ACC112 (cell line): ENCODE results near the gene MAPK8IP3.

Source experiments
- H2AFZ ChIP-seq: fragments of 200-600 bp; sonication (generic); one replicate; pipeline ENCODE4 v1.6.0; 2017; ENCODE audit warnings: antibody characterized with exemption, low read length; ENCODE audit not compliant: unreplicated experiment
- H3K27ac ChIP-seq: fragments of 200-600 bp; sonication (generic); 2 replicates; pipeline ENCODE4 v1.5.1; 2014; ENCODE audit warnings: low read depth, mild to moderate bottlenecking, antibody characterized with exemption, low read length, moderate library complexity
- H3K27me3 ChIP-seq: fragments of 200-600 bp; sonication (generic); 2 replicates; pipeline ENCODE4 v1.6.1; 2014; ENCODE audit warnings: mild to moderate bottlenecking, antibody characterized with exemption, low read length, moderate library complexity, mixed read lengths; ENCODE audit not compliant: insufficient read depth
- H3K36me3 ChIP-seq: fragments of 200-600 bp; sonication (generic); 2 replicates; pipeline ENCODE4 v1.6.1; 2016; ENCODE audit warnings: mild to moderate bottlenecking, antibody characterized with exemption, low read length, moderate library complexity, mixed read lengths; ENCODE audit not compliant: insufficient read depth
- H3K4me1 ChIP-seq: fragments of 200-600 bp; sonication (generic); one replicate; pipeline ENCODE4 v1.6.1; 2016; ENCODE audit warnings: low read length, mixed read lengths; ENCODE audit not compliant: insufficient read depth, unreplicated experiment, control insufficient read depth
- H3K4me3 ChIP-seq: fragments of 200-600 bp; sonication (generic); 2 replicates; pipeline ENCODE4 v1.5.1; 2014; ENCODE audit warnings: mild to moderate bottlenecking, low read depth, low read length
- H3K79me2 ChIP-seq: fragments of 200-600 bp; sonication (generic); one replicate; pipeline ENCODE4 v1.6.0; 2016; ENCODE audit warnings: low read length; ENCODE audit not compliant: control insufficient read depth, unreplicated experiment, insufficient read depth

The MAPK8IP3 gene

DNA sequence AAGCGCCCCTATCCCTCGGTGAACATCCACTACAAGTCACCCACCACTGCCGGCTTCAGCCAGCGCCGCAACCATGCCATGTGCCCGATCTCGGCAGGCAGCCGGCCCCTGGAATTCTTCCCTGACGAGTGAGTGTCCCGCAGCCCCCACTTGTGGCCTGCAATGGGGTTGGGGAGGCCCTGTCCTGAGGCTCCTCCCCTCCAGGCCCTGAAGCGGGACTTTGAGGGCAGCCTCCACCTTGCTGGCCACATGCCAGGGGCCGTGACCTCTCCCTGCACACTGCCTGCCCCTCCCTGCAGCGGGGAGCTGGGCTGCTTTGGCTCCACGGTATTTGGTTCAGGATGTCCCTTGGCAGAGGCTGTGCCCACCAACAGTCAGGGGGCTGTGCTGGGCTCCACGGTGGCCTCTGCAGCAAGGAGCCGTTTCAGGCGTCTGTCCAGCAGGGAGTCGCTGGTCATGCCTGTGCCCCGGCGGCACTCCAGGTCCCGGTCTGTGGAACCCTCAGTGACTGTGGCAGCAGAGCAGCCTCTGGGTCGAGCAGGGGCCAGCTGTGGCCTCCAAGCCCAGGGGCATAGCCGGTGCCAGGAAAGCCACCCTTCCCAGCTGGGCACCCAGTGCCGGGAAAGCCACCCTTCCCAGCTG lies 57.0 kb downstream of the MAPK8IP3 start:
- Histone ChIP-seq H2AFZ (no peak overlapping the region), H3K27me3 (no peaks in the 10 kb centered on the region), H3K4me3 (no peak overlapping the region), H3K36me3 (peaks cover 5% of the 10 kb centered on the region; the same call in 1 of the 2 replicates), H3K27ac (no peak overlapping the region), H3K4me1 (no peaks in the 10 kb centered on the region), H3K79me2 (no peaks in the 10 kb centered on the region)

- Histone ChIP-seq H3K4me3 (no peak overlapping the region), H3K27me3 (no peaks in the 10 kb centered on the region), H3K27ac (no peak overlapping the region), H3K36me3 (peaks cover 10% of the 10 kb centered on the region; the same call in 1 of the 2 replicates), H3K4me1 (no peaks in the 10 kb centered on the region), H2AFZ (no peak overlapping the region), H3K79me2 (no peaks in the 10 kb centered on the region)
These were observed 57.8 kb downstream of the MAPK8IP3 start for GRCh38 chr16:1763521-1764511.

DNA sequence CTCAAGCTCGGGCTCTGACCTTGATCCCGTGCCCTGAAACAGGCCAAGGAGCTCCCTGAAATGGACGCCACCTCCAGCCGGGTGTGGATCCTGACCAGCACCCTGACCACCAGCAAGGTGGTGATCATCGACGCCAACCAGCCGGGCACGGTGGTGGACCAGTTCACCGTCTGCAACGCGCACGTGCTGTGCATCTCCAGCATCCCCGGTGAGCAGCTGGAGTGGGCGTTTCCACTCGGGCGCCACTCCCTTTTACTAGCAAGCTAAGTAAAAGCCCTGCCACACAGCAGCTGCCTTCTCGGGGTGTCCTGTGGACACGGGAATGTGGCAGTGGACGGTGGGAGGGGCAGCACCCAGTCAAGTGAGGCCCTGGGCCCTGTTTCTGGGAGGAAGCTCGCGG lies 59.0 kb downstream of the MAPK8IP3 start:
- H3K36me3 ChIP-seq: peaks cover 10% of the 10 kb centered on the region; the same call in 1 of the 2 replicates
- H3K4me1 ChIP-seq: peaks cover 1% of the 10 kb centered on the region
- H3K79me2 ChIP-seq: no peaks in the 10 kb centered on the region
- H3K4me3 ChIP-seq: no peak overlapping the region
- H3K27me3 ChIP-seq: no peaks in the 10 kb centered on the region
- no peak overlapping the region for H2AFZ ChIP-seq
- no peak overlapping the region for H3K27ac ChIP-seq

DNA sequence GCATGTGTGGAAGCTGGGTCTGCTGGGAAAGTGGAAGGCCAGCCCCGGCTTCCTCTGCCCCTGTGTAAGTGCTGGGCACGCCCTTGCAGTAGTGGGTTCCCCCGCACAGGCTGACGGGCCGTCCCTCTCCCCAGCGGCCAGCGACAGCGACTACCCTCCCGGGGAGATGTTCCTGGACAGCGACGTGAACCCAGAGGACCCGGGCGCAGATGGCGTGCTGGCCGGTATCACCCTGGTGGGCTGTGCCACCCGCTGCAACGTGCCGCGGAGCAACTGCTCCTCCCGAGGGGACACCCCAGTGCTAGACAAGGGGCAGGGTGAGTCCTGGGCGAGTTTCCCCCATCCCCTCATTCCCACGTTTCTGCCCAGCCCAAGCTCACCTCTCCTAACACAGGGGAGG lies 59.8 kb downstream of the MAPK8IP3 start:
- Histone ChIP-seq H3K27ac (no peak overlapping the region), H3K79me2 (no peaks in the 10 kb centered on the region), H3K36me3 (peaks cover 10% of the 10 kb centered on the region; the same call in 1 of the 2 replicates), H3K4me1 (peaks cover 6% of the 10 kb centered on the region), H2AFZ (no peak overlapping the region), H3K27me3 (no peaks in the 10 kb centered on the region), H3K4me3 (no peak overlapping the region)

DNA sequence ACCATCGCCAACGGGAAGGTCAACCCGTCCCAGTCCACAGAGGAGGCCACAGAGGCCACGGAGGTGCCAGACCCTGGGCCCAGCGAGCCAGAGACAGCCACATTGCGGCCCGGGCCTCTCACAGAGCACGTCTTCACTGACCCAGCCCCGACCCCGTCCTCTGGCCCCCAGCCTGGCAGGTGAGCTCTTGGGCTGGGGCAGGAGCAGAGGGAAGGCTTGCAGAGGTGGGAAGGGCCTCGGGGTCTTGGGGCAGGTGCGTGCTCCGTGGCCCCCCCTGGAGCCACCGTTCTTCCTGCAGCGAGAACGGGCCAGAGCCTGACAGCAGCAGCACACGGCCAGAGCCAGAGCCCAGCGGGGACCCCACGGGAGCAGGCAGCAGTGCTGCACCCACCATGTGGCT lies 60.2 kb downstream of the MAPK8IP3 start:
- peaks cover 10% of the 10 kb centered on the region; the same call in 1 of the 2 replicates for H3K36me3 ChIP-seq
- H3K27ac ChIP-seq: no peak overlapping the region
- no peaks in the 10 kb centered on the region for H3K27me3 ChIP-seq

DNA sequence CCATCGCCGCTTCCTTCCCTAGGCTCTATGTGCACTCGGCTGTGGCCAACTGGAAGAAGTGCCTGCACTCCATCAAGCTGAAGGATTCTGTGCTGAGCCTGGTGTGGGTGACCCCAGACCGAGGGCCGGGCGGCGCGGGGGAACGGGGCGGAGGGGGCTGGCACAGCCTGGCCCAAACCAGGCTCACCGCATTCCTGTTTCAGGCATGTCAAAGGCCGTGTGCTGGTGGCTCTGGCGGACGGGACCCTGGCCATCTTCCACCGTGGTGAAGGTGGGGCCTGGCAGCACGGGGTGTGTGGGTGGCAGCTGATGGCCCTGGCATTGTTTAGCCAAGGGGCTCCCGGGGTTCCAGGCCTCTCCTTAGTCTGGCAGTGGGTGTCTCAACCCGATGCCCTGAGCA lies 60.7 kb downstream of the MAPK8IP3 start:
- H3K27me3 ChIP-seq: no peaks in the 10 kb centered on the region
- H3K4me1 ChIP-seq: peaks cover 6% of the 10 kb centered on the region
- peaks cover under 1% of the 10 kb centered on the region for H3K79me2 ChIP-seq
- H2AFZ ChIP-seq: no peak overlapping the region
- H3K4me3 ChIP-seq: no peak overlapping the region
- peaks cover 10% of the 10 kb centered on the region; the same call in 1 of the 2 replicates for H3K36me3 ChIP-seq
- H3K27ac ChIP-seq: no peak overlapping the region

More for the DNA sequence above, 60.2 kb downstream of the MAPK8IP3 start:
- Histone ChIP-seq H3K4me3 (no peak overlapping the region), H3K79me2 (no peaks in the 10 kb centered on the region), H3K4me1 (peaks cover 6% of the 10 kb centered on the region), H2AFZ (no peak overlapping the region)

- Histone ChIP-seq H2AFZ (no peak overlapping the region), H3K27ac (no peak overlapping the region), H3K4me1 (peaks cover 9% of the 10 kb centered on the region), H3K79me2 (peaks cover 7% of the 10 kb centered on the region), H3K36me3 (peaks cover 10% of the 10 kb centered on the region; the same call in 1 of the 2 replicates), H3K27me3 (no peaks in the 10 kb centered on the region), H3K4me3 (no peak overlapping the region)
These were observed 61.4 kb downstream of the MAPK8IP3 start for GRCh38 chr16:1767116-1767994.

- peaks cover 8% of the 10 kb centered on the region; the same call in 1 of the 2 replicates for H3K36me3 ChIP-seq
- no peak overlapping the region for H3K4me3 ChIP-seq
- peaks cover 10% of the 10 kb centered on the region for H3K79me2 ChIP-seq
- H3K27ac ChIP-seq: no peak overlapping the region
- peaks cover 9% of the 10 kb centered on the region for H3K4me1 ChIP-seq
- H3K27me3 ChIP-seq: no peaks in the 10 kb centered on the region
- H2AFZ ChIP-seq: no peak overlapping the region
These were observed 62.2 kb downstream of the MAPK8IP3 start for GRCh38 chr16:1768061-1768766.

GRCh38 chr16:1768767-1769401 lies 62.9 kb downstream of the MAPK8IP3 start:
- H3K27me3 ChIP-seq: no peaks in the 10 kb centered on the region
- H3K4me1 ChIP-seq: peaks cover 10% of the 10 kb centered on the region
- H3K79me2 ChIP-seq: peaks cover 10% of the 10 kb centered on the region
- peaks cover 5% of the 10 kb centered on the region; the same call in 1 of the 2 replicates for H3K36me3 ChIP-seq
- no peak overlapping the region for H3K4me3 ChIP-seq
- H2AFZ ChIP-seq: no peak overlapping the region
- no peak overlapping the region for H3K27ac ChIP-seq
